Esophagus squamous epithelium (tissue), 4 donors: Measurements from ENCODE around the gene GATAD2A. TPM values are rescaled to one million over a fixed set of nuclear protein-coding genes. Genes with fewer than 3 reads are reported as not detected.

Source experiments
- small RNA-seq, 4 donors: library from RNA; depleted of rRNA; stranded (forward); fragments of <200 nt; gene quantifications; one replicate each; pipeline ENCODE3, GENCODE V24; 2016
- total RNA-seq, 4 donors: library from RNA; depleted of rRNA; stranded (reverse); fragments of >200 nt; gene quantifications; one replicate each; pipeline ENCODE4 v1.1.0, GENCODE V29; 2016

The GATAD2A gene
- total RNA-seq, 4 donors from 2014 or later = 39.7 to 81.4 (median 41.6) TPM

Small RNA genes within 50 kb of the gene (small RNA-seq; reads per million reads assigned to genes)
- gene MIR640 = 0 reads per million in 4 donors

Other genes with a start within 250 kb of the GATAD2A start
- gene MEF2B, start 235.4 kb upstream of the GATAD2A start, total RNA-seq = under 1 TPM in 1 of 4 donors, not detected in 3; 0.70 TPM
- 10 to 100 TPM in 3 of 4 donors, 1 to 10 TPM in 1; 8.8 to 15.4 (median 10.9) TPM for gene BORCS8, start 213.5 kb upstream of the GATAD2A start, total RNA-seq
- gene RFXANK, start 213.4 kb upstream of the GATAD2A start, total RNA-seq = 10 to 100 TPM; 25.2 to 48.0 (median 32.1) TPM
- gene NR2C2AP, start 202.3 kb upstream of the GATAD2A start, total RNA-seq = 10 to 100 TPM in 3 of 4 donors, 1 to 10 TPM in 1; 8.8 to 22.9 (median 13.0) TPM
- not detected for gene NCAN, start 193.7 kb upstream of the GATAD2A start, total RNA-seq
- gene TM6SF2, start 132.4 kb upstream of the GATAD2A start, total RNA-seq = under 1 TPM in 1 of 4 donors, not detected in 3; 0.57 TPM
- gene SUGP1, start 85.2 kb upstream of the GATAD2A start, total RNA-seq = 10 to 100 TPM; 31.0 to 47.4 (median 32.3) TPM
- gene MAU2, start 84.8 kb upstream of the GATAD2A start, total RNA-seq = 10 to 100 TPM; 35.4 to 53.2 (median 39.1) TPM
- 1 to 10 TPM in 1 of 4 donors, under 1 TPM in 3; 0.57 to 1.7 (median 0.89) TPM for gene TSSK6, start 109.9 kb downstream of the GATAD2A start, total RNA-seq
- 10 to 100 TPM; 44.6 to 88.7 (median 56.0) TPM for gene NDUFA13, start 110.5 kb downstream of the GATAD2A start, total RNA-seq
- gene YJEFN3, start 123.2 kb downstream of the GATAD2A start, total RNA-seq = under 1 TPM; 0.08 to 0.57 (median 0.15) TPM
- under 1 TPM in 1 of 4 donors, not detected in 3; under 0.01 TPM for gene CILP2, start 132.6 kb downstream of the GATAD2A start, total RNA-seq
- 1 to 10 TPM in 3 of 4 donors, under 1 TPM in 1; 0.61 to 1.9 (median 1.7) TPM for gene PBX4, start 213.0 kb downstream of the GATAD2A start, total RNA-seq
- 10 to 100 TPM in 2 of 4 donors, 1 to 10 TPM in 2; 7.6 to 13.1 (median 9.5) TPM for gene LPAR2, start 222.5 kb downstream of the GATAD2A start, total RNA-seq
- gene GMIP, start 238.0 kb downstream of the GATAD2A start, total RNA-seq = 10 to 100 TPM in 2 of 4 donors, 1 to 10 TPM in 2; 7.0 to 22.8 (median 10.0) TPM